Measurements from ENCODE around the gene GABRD.

GABRD gene

GRCh38 chr1:2076826-2077225 is 57.7 kb downstream of the GABRD start:
- no peak for DNase-seq (ENCODE audit: low spot score)

- no peak for DNase-seq (ENCODE audit: low spot score)
These were observed 59.0 kb downstream of the GABRD start for GRCh38 chr1:2078170-2078569.

- no peak for DNase-seq (ENCODE audit: low spot score)
These were observed 60.4 kb downstream of the GABRD start for GRCh38 chr1:2079396-2080085.

- DNase-seq (ENCODE audit: low spot score), result no peak
These were observed 61.0 kb downstream of the GABRD start for GRCh38 chr1:2080140-2080539.

Measured in ecto neural progenitor cell (in vitro differentiated cells).